HG03135 (cell line): ENCODE results near the gene EIF4H.
A peak's percentile ranks its signal among the peaks of the same experiment; 100 is the strongest.
"Not testable (repeated sequence)": the region's sequence is repeated elsewhere in the genome, so short reads cannot be mapped to it uniquely, and the experiment has no call there.

ENCODE experiments used
- ATAC-seq: cut with Tn5 transposase; IDR thresholded peaks from one replicate; pipeline ENCODE4 v1.9.1; 2021; ENCODE audit warnings: mild to moderate bottlenecking, moderate library complexity; ENCODE audit not compliant: unreplicated experiment

EIF4H gene

DNA sequence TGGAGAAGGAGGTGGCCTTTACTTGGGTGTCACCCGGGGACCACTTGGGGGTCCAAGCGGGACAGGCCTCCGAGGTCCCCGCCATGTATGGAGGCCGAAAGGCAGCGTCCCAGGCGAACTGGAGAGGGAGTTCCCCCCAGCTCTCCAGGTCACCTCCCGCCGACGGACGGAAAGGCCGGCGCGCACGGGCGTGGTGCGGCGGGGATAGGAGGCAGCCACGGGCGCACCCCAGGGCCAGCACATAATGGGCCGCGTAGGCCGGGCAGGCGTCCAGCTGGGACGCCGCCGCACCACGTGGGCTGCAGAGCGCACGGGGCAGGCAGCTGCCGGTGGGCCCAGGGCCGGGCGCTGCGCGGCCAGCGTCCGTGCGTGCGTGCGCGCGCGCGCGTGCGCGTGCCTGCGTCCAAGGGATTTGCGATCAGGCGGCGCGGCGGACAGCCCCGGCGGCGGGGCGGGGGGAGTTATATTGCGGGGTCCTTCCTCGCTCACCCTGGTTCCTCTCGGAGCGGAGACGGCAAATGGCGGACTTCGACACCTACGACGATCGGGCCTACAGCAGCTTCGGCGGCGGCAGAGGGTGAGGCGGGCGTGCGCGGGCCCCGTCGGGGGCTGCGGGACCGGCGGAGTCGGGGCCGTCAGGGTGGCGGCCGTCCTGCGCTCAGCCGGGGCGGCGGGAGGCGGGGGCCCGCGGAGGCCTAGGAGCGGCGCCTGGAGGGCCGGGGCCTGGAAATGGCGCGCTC lies at the start of gene EIF4H:
Gene EIF4H (plus strand): TSS at position 491 of the 740 bp plus-strand sequence. CDS start 28 bp downstream, at position 519.
- peak; percentile 79 for ATAC-seq

GRCh38 chr7:74126220-74126880 lies 47.8 kb upstream of the EIF4H start:
- no peak for ATAC-seq

DNA sequence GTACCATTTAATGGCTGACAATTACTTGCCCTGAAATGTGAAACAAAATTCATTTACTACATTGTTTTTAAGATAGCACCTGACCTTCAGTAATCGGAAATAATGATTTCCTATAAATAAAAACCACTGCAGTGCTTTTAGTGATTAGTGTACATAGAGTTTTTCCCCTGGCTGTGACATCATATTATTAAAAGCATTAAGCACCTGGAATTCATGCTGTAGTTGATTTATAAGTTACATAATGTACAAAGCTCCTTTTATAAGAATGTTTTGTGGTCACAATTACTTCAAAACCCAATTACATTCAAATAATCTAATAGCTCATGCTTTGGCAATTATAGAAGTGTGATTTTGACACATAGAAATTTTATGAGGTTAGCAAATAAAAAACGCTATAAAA lies 44.3 kb upstream of the EIF4H start:
- ATAC-seq: no peak

DNA sequence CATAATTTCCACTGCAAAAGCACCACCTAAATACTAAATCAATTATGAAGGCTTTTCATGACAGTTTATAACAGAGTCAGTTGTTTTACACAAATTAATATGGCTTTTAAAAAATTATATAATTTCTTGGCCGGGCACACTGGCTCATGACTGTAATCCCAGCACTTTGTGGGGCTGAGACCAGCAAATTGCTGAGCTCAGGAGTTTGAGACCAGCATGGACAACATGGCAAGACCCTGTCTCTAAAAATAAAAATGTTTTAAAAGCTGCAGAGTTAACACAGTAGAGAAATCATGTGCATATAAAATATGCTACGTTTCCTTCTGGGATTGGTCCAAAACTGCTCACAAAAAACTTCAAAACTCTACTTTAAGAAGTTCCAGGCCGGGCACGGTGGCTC lies 43.6 kb upstream of the EIF4H start:
- no peak for ATAC-seq

DNA sequence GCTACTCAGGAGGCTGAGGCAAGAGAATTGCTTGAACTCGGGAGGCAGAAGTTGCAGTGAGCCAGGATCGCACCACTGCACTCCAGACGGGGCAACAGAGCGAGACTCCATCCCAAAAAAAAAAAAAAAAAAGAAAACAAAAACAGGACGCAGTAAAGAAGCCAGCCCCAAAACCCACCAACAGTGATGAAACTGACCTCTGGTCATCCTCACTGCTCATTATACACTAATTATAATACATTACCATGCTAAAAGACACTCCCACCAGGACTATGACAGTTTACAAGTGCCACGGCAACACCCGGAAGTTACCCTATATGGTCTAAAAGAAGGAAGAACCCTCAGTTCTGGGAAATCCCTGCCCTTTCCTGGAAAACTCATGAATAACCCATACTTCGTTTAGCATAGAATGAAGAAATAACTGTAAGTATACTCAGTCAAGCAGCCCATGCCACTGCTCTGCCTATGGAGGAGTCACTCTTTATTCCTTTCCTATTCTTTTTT lies 40.0 kb upstream of the EIF4H start:
- no peak for ATAC-seq

DNA sequence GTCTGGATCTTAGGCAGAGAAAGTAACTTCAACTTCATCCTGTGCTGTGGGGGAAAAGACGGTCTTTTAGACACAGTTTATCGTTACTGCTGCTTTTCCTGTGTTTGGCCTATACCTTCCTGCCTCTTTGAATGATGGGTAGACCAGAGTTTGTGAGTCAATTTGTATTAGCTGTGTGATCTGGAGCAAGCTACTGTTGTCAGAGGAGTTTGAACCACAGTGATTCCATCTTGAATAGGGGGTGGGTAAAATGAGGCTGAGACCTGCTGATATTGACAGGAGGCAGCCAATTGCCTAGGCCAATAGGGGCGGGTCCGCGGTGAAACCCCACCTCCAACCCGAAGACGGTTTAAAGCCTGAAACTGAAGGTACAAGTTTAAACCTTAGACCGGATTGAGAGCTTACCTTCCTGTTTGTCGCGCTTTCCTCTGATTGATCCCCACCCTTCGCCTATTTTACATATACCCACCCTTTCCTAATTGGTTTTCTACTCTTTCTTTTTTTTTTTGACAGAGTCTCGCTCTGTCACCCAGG lies 35.8 kb upstream of the EIF4H start:
- no peak for ATAC-seq

- ATAC-seq: no peak
Observed at GRCh38 chr7:74138945-74139843, 35.0 kb upstream of the EIF4H start.

GRCh38 chr7:74141705-74142104 lies 32.5 kb upstream of the EIF4H start:
- no peak for ATAC-seq

- no peak for ATAC-seq
Observed at GRCh38 chr7:74143383-74143782, 30.8 kb upstream of the EIF4H start.

DNA sequence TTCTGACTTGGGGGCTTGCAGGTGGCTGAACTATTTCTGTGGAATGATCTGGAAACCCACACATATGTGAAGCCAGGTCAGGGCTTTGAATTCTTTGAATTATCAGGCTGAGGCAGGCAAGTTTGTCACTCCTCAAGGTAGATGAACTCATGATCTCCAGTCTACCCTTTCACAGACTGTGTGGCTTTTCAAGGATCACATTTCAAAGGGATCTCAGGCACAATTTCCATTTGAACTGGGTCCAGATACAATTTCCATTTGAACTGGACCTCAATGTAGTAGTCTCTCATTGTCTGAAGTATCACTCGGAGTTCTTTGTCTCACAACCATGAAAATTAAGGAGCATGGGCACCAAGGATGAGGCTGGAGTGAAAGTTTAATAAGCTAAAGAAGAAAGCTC lies 25.7 kb upstream of the EIF4H start:
- ATAC-seq: no peak

DNA sequence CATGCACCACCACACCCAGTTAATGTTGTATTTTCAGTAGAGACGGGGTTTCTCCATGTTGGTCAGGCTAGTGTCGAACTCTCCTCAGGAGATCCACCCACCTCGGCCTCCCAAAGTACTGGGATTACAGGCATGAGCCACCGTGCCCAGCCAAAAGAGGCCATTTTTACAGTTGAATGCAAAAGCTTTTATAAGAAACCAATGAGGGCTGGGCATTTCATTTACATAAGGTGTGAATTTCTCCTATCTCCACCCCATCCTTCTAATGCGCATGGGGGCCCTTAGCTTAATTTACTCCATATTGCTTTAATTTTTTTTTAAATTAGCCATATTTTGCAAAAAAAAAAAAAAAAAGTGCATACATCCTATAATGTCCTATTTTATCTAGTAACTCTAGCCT lies 25.1 kb upstream of the EIF4H start:
- no peak for ATAC-seq

DNA sequence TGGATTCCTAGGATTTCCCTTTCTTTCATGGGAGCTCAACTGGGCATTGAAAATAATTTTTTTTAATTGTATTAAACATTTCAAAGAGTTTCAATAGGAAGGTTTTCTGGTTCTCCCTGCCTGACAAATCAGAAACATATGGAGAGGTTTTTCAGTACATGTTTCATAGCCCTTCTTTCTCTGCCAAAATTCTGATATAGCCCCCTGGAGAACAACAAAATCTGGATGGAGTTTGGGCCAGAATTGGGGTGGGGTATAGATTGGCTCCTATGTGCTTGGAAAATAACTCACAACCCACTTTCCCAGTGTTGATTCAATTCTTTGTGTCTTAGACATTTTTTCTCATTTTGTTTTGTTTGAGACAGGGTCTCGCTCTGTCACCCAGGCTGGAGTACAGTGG lies 24.6 kb upstream of the EIF4H start:
- ATAC-seq: no peak

DNA sequence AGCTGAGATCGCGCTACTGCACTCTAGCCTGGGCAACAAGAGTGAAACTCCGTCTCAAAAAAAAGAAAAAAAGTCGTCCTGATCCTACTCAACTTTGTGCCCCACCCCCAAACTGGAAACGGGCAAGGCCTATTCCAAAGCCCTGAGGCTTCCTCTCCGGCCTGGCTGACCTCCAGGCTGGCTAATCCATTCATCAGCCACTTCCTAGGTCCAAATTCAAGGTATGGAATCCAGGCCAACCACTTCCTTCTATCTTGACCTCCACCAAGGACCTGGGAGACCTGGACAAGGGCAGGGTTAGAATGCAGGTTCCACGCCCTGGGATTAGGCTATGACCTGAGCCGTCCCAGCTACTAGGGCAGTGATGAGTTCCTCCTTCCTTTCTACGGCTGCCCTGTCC lies 20.4 kb upstream of the EIF4H start:
- ATAC-seq: no peak

DNA sequence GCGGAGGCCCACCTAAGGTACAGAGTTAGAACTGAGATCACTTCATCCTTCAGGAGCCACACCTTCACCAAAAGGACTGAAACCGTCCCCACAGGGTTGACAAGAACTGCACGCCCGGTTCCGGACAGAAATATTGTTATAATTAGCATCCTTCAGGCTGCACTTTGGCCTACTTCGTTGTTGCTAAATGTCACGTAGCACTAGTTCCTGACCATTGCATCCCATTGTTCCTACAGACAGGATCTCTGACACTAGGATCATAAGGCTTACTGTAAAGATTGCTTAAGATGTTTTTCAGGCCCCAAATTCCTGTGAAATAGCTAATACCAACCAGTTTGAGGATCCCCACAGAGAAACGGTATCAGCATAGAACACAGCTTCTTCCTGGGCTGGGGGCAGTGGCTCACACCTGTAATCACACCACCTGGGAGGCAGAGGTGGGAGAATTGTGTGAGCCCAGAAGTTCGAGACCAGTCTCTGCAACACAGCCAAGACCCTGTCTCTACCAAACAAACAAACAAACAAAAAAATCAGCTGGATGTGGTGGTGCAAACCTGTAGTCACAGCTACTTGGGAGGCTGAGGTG lies 18.3 kb upstream of the EIF4H start:
- no peak for ATAC-seq

DNA sequence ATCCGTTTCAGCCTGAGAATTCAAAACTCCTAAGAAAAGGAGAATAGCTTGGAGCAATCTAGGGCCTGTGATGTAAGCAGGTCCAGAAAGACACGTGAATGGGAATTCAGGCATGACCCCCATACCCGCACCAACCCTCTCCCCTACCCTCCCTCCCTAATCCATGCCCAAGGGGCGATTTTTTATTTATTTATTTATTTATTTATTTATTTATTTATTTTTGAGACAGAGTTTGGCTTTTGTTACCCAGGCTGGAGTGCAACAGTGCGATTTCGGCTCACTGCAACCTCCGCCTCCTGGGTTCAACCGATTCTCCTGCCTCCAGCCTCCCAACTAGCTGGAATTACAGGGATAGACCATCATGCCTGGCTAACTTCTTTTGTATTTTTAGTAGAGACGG lies 16.6 kb upstream of the EIF4H start:
- ATAC-seq: no peak

DNA sequence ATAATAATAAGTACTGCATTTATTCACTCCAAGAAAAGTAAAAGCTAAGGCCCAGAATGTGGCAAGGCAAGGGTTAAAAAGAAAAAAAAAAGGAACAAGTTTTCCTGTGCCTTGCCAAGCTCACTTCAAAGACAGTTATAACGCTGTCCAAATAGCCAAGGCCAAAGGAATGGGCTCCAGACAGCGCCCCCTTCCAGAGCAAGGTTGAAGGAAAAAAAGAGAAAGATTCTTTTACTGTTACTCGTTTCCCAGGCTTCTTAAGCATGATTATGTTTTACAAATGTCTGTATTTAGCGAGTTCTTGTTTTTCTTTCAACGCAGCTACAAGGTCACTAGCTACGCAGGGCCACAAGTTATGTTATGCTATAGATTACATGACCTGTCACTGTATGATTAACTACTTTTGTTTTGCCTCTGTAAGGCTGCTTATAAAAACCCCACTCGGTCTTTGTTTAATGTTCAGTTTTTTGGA lies 9.1 kb upstream of the EIF4H start:
- ATAC-seq: no peak

- ATAC-seq: no peak
Observed at GRCh38 chr7:74165867-74166593, 8.1 kb upstream of the EIF4H start.

GRCh38 chr7:74167324-74167723 lies 6.8 kb upstream of the EIF4H start:
- not testable (repeated sequence) for ATAC-seq

DNA sequence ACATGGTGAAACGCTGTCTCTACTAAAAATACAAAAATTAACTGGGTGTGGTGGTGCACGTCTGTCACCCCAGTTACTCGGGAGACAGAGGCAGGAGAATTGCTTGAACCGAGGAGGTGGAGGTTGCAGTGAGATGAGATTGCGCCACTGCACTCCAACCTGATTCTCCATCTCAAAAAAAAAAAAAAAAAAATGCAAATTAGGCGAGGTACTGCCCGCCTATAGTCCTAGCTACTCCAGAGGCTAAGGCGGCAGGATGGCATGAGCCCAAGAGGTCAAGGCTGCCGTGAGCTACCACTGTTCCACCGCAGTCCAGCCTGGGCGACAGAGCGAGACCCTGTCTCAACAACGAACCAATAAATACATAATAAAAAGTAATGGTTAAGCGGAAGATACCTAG lies 1.1 kb upstream of the EIF4H start:
- no peak for ATAC-seq

DNA sequence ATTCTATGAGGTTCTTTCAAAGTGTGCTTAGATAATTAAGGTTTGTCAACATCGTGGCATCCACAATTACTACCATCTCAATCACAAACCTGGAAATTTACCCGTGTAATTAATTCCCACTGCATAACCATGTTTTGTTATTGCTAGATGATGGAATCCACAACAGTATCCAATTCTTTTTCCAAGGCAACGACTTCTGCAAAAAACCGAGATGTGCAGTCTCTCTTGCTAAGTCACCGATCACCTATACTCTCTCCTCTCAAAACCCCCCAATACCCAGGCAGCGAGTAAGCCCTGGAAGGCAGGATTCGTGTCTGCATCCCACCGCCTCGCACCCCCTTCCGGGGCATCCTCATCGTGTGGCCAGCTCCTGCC lies 678 bp upstream of the EIF4H start:
- no peak for ATAC-seq
